Spleen (tissue), 7 donors: ENCODE measurements around the gene RSF1.

Experiments
- CTCF ChIP-seq, 11 experiments: fragments of 200-600 bp in 7 of 11; fragments of 450-650 bp in 4 of 11; sonication (generic) in 4 of 11; IDR thresholded peaks in 8 of 11; conservative IDR thresholded peaks in 3 of 11; 1 replicate in 7 of 11; 2 replicates in 4 of 11; pipeline versions ENCODE4 v1.4.0 to v1.8.0; 2016 to 2021; ENCODE audit warnings: antibody characterized with exemption in 11 of 11, inconsistent platforms in 4 of 11, mild to moderate bottlenecking in 1 of 11
- POLR2A ChIP-seq, 3 donors: fragments of 450-650 bp; IDR thresholded peaks; one replicate each; pipeline ENCODE4 v1.5.1; 2017; ENCODE audit warnings: antibody characterized with exemption in 3 of 3, mild to moderate bottlenecking in 1 of 3
- POLR2AphosphoS5 ChIP-seq, 3 donors: sonication (generic); formaldehyde crosslinking; IDR thresholded peaks; one replicate each; pipeline ENCODE4 v1.5.1; 2017; ENCODE audit warnings: antibody characterized with exemption in 3 of 3
- donor health status: DM: no; HTN: no; CAD: no; lungs with moderate emphysema.
- donor health status: DM: no; HTN: no; CAD: no.
- donor health status: DM: no; HTN: no; CAD: no.

- TF ChIP-seq POLR2A (IDR thresholded peaks at IDR 0.05) (no peak), CTCF (IDR thresholded peaks at IDR 0.05 in 8 of 11, conservative IDR thresholded peaks at IDR 0.05 in 3 of 11) (no peak), POLR2AphosphoS5 (IDR thresholded peaks at IDR 0.05) (no peak)
Measured at GRCh38 chr11:77698896-77699295, 121.6 kb downstream of the RSF1 start.
